Left lung (tissue), 10 donors: ENCODE measurements around the gene TGM3. TPM values are rescaled to one million over a fixed set of nuclear protein-coding genes. Genes with fewer than 3 reads are reported as not detected.

Source experiments
- ATAC-seq: fragments of 200-7000 bp; cut with Tn5 transposase; one replicate; pipeline ENCODE4 v1.9.1; 2020; ENCODE audit warnings: moderate library complexity
- DNase-seq, 4 donors: peaks; one replicate each; pipeline ENCODE4 v3.0.0-alpha.2; 2013 to 2020
- H3K27ac ChIP-seq, 2 donors: fragments of 200-600 bp; sonication (generic) in 1 of 2; one replicate each; pipeline versions ENCODE4 v1.5.0 to v1.8.0; 2020 to 2021
- H3K27me3 ChIP-seq, 2 donors: fragments of 200-600 bp; sonication (generic) in 1 of 2; one replicate each; pipeline versions ENCODE4 v1.5.0 to v1.8.0; 2020 to 2021
- H3K36me3 ChIP-seq, 2 donors: fragments of 200-600 bp; sonication (generic) in 1 of 2; one replicate each; pipeline versions ENCODE4 v1.5.0 to v1.8.0; 2020 to 2021
- H3K4me1 ChIP-seq, 2 donors: fragments of 200-600 bp; one replicate each; pipeline ENCODE4 v1.8.0; 2021
- H3K4me3 ChIP-seq, 2 donors: fragments of 200-600 bp; sonication (generic) in 1 of 2; one replicate each; pipeline versions ENCODE4 v1.5.0 to v1.8.0; 2020 to 2021; ENCODE audit warnings: mild to moderate bottlenecking in 1 of 2
- H3K9me3 ChIP-seq, 2 donors: fragments of 200-600 bp; sonication (generic) in 1 of 2; one replicate each; pipeline versions ENCODE4 v1.5.0 to v1.8.0; 2020 to 2021
- CTCF ChIP-seq, 2 donors: fragments of 200-600 bp; sonication (generic) in 1 of 2; IDR thresholded peaks; one replicate each; pipeline versions ENCODE4 v1.5.0 to v1.8.0; 2021; ENCODE audit warnings: antibody characterized with exemption in 2 of 2
- intact Hi-C, 2 donors: fragments of 100-400 bp; cut with DNase I; formaldehyde crosslinking; loops; one replicate each; pipeline versions ENCODE4 v1.11.2 to v1.14.2; 2022
- polyA plus RNA-seq, 6 donors: library from polyadenylated mRNA; unstranded; fragments of 120-200 nt; gene quantifications; one replicate each; pipeline ENCODE4 v1.2.1, GENCODE V29; 2013; ENCODE audit not compliant: insufficient read length in 6 of 6
- total RNA-seq, 2 donors: library from RNA; stranded (reverse); fragmentation: NEBNext Ultra II Directional; extraction: Animal tissue kit (Norgen Biotek cat#: 25700); gene quantifications; one replicate each; pipeline ENCODE4 v1.2.1, GENCODE V29; 2021
- donor health status: DM: no; HTN: yes; CAD: no.
- donor health status: DM: no; HTN: no; CAD: no.

TGM3 gene
- total and polyA plus RNA-seq, 8 donors: 0.20 to 0.37 (median 0.27) TPM; not detected in 3

- no peak for TF ChIP-seq CTCF (IDR thresholded peaks at IDR 0.05)
- DNase-seq (no peak), ATAC-seq (no peak)
- intact Hi-C loops: no loop called here
- H3K9me3 ChIP-seq: peaks cover 0 to 3% of the 10 kb centered on the region in 2 donors
- H3K4me1 ChIP-seq: no peaks in the 10 kb centered on the region
- no peak overlapping the region for H3K4me3 ChIP-seq
- H3K27me3 ChIP-seq: peaks cover 0 to 30% of the 10 kb centered on the region in 2 donors
- no peaks in the 10 kb centered on the region for H3K36me3 ChIP-seq
- H3K27ac ChIP-seq: no peak overlapping the region
Measured at GRCh38 chr20:2273634-2274302, 22.0 kb upstream of the TGM3 start.

GRCh38 chr20:2276015-2276414 lies 19.8 kb upstream of the TGM3 start:
- TF ChIP-seq CTCF (IDR thresholded peaks at IDR 0.05): no peak
- Histone ChIP-seq H3K27me3 (peaks cover 0 to 30% of the 10 kb centered on the region in 2 donors), H3K9me3 (no peaks in the 10 kb centered on the region), H3K27ac (no peak overlapping the region), H3K4me1 (peaks cover 0 to 11% of the 10 kb centered on the region in 2 donors), H3K4me3 (no peak overlapping the region), H3K36me3 (no peaks in the 10 kb centered on the region)
- intact Hi-C loops: no loop called here
- no peak for DNase-seq
- peak; percentile 42 for ATAC-seq

- ATAC-seq (no peak), DNase-seq (no peak)
- Histone ChIP-seq H3K4me3 (no peak overlapping the region), H3K27ac (no peak overlapping the region), H3K27me3 (peaks cover 0 to 22% of the 10 kb centered on the region in 2 donors), H3K36me3 (no peaks in the 10 kb centered on the region), H3K4me1 (peaks cover 0 to 11% of the 10 kb centered on the region in 2 donors), H3K9me3 (no peaks in the 10 kb centered on the region)
- TF ChIP-seq CTCF (IDR thresholded peaks at IDR 0.05): no peak
- intact Hi-C loops: no loop called here
Measured at GRCh38 chr20:2279253-2279779, 16.5 kb upstream of the TGM3 start.

GRCh38 chr20:2280082-2280481 lies 15.7 kb upstream of the TGM3 start:
- Histone ChIP-seq H3K27me3 (peaks cover 0 to 22% of the 10 kb centered on the region in 2 donors), H3K4me1 (peaks cover 0 to 11% of the 10 kb centered on the region in 2 donors), H3K36me3 (no peaks in the 10 kb centered on the region), H3K4me3 (no peak overlapping the region), H3K9me3 (no peaks in the 10 kb centered on the region), H3K27ac (no peak overlapping the region)
- DNase-seq: no peak
- TF ChIP-seq CTCF (IDR thresholded peaks at IDR 0.05): no peak
- intact Hi-C loops: no loop called here
- no peak for ATAC-seq

- ATAC-seq: no peak
- Histone ChIP-seq H3K27me3 (peaks cover 0 to 20% of the 10 kb centered on the region in 2 donors), H3K27ac (no peak overlapping the region), H3K36me3 (no peaks in the 10 kb centered on the region), H3K4me3 (no peak overlapping the region), H3K4me1 (peaks cover 0 to 11% of the 10 kb centered on the region in 2 donors), H3K9me3 (no peaks in the 10 kb centered on the region)
- no peak for TF ChIP-seq CTCF (IDR thresholded peaks at IDR 0.05)
- no peak for DNase-seq
- intact Hi-C loops: no loop called here
Measured at GRCh38 chr20:2281563-2281962, 14.2 kb upstream of the TGM3 start.
